SU-DHL-6 (cell line): ENCODE results near the gene OSBPL10.

ENCODE experiments used
- EZH2phosphoT487 ChIP-seq: fragments of 200-600 bp; sonication (generic), shearing (Covaris generic); conservative IDR thresholded peaks from 2 replicates; pipeline ENCODE4 v1.6.1; 2018; ENCODE audit warnings: mild to moderate bottlenecking, antibody characterized with exemption, low read length, moderate library complexity, mixed read lengths
- TF ChIP-seq, protein P1 (sequence below): fragments of 200-600 bp; sonication (generic); IDR thresholded peaks from one replicate; pipeline ENCODE4 v1.5.1; 2017; ENCODE audit warnings: antibody characterized with exemption, mild to moderate bottlenecking, low read length, moderate library complexity; ENCODE audit not compliant: insufficient read depth, poor library complexity, severe bottlenecking

DNA sequence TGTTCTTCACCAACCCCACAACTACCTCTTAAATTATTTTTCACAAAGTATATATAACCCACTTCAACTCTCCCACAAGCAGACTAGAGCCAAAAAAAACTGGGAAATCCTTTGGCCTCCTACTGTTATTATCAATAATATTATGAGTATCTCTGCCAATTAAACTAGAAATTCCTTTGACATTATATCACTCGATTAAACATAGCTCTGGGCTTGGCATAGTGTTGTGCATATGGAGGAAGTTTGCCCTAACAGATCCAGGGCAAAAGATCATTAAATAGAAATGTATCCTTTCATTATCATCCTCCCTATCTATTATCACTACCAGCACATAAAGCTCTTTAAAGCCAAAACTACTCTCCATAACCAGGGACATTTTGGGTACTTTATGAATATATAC, 74.9 kb downstream of the OSBPL10 start:
- TF ChIP-seq, protein P1, sequence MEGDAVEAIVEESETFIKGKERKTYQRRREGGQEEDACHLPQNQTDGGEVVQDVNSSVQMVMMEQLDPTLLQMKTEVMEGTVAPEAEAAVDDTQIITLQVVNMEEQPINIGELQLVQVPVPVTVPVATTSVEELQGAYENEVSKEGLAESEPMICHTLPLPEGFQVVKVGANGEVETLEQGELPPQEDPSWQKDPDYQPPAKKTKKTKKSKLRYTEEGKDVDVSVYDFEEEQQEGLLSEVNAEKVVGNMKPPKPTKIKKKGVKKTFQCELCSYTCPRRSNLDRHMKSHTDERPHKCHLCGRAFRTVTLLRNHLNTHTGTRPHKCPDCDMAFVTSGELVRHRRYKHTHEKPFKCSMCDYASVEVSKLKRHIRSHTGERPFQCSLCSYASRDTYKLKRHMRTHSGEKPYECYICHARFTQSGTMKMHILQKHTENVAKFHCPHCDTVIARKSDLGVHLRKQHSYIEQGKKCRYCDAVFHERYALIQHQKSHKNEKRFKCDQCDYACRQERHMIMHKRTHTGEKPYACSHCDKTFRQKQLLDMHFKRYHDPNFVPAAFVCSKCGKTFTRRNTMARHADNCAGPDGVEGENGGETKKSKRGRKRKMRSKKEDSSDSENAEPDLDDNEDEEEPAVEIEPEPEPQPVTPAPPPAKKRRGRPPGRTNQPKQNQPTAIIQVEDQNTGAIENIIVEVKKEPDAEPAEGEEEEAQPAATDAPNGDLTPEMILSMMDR, result no peak
- no peak for TF ChIP-seq EZH2phosphoT487
